K562 (cell line): Measurements from ENCODE around the gene PRKAA1. TPM values are rescaled to one million over a fixed set of nuclear protein-coding genes. Genes with fewer than 3 reads are reported as not detected.
"Not testable (repeated sequence)": the region's sequence is repeated elsewhere in the genome, so short reads cannot be mapped to it uniquely, and the experiment has no call there.

Experiments
- ATAC-seq: fragments of 200-7000 bp; cut with Tn5 transposase; 3 replicates; pipeline ENCODE4 v1.9.1; 2020; ENCODE audit warnings: moderate library complexity
- BruUV-seq: library from RNA; stranded (reverse); fragments of 400-500 nt; replicated peaks from 2 replicates; lab custom pipeline; 2021; lab: Mats Ljungman, UMichigan
- CTCF ChIA-PET: fragments of 300-600 bp; formaldehyde crosslinking; extraction: SDS; loops from one replicate; lab custom pipeline; 2021; ENCODE audit warnings: low intra/inter-chr PET ratio; lab: Yijun Ruan, JAX
- POLR2A ChIA-PET: fragments of 300-600, 350-650 bp; sonication (Branson Sonifier 250); formaldehyde crosslinking; extraction: SDS; loops from one replicate; lab custom pipeline; 2021; ENCODE audit warnings: antibody characterized with exemption, inconsistent platforms; lab: Yijun Ruan, JAX
- DNase-seq, 4 experiments: peaks; one replicate each; pipeline versions ENCODE4 v3.0.0 to v3.0.0-alpha.2; 2011 to 2018; ENCODE audit warnings: low spot score in 3 of 4, mixed read lengths in 3 of 4; ENCODE audit errors: extremely low read depth in 1 of 4
- FAIRE-seq: peaks from 2 replicates; lab custom pipeline; 2011; peaks lifted over from hg19 to GRCh38; lab: Jason Lieb, UNC
- H2AFZ ChIP-seq: 2 replicates; pipeline ENCODE4 v1.6.0; 2011; ENCODE audit warnings: low read depth, low read length, control low read depth, inconsistent platforms
- H3K27ac ChIP-seq: fragments of 200-600 bp; 3 replicates; pipeline ENCODE4 v1.8.0; 2011; ENCODE audit warnings: low read depth, mild to moderate bottlenecking, control low read depth, inconsistent platforms, low read length, moderate library complexity, mixed read lengths; ENCODE audit errors: extremely low read depth
- H3K27me3 ChIP-seq, 2 experiments: fragments of 300-600 bp in 1 of 2; 2 replicates in 1 of 2; 3 replicates in 1 of 2; pipeline versions ENCODE4 v1.6.0 to v1.8.0; 2011; ENCODE audit warnings: inconsistent platforms in 2 of 2, low read length in 2 of 2, mild to moderate bottlenecking in 1 of 2, mixed read lengths in 1 of 2, moderate library complexity in 1 of 2; ENCODE audit not compliant: control insufficient read depth in 2 of 2, insufficient read depth in 2 of 2
- H3K36me3 ChIP-seq: fragments of 300-600 bp; 3 replicates; pipeline ENCODE4 v1.8.0; 2011; ENCODE audit warnings: mild to moderate bottlenecking, low read length, inconsistent platforms; ENCODE audit not compliant: control insufficient read depth, insufficient read depth
- H3K4me1 ChIP-seq, 2 experiments: fragments of 200-600 bp in 1 of 2; replicated peaks in 1 of 2; 2 replicates in 1 of 2; 3 replicates in 1 of 2; pipeline versions ENCODE4 v1.5.1 to v1.8.0; 2011; ENCODE audit warnings: inconsistent platforms in 2 of 2, low read length in 2 of 2, mild to moderate bottlenecking in 1 of 2, mixed read lengths in 1 of 2, moderate library complexity in 1 of 2; ENCODE audit not compliant: control insufficient read depth in 2 of 2, insufficient read depth in 2 of 2
- H3K4me2 ChIP-seq: 2 replicates; pipeline ENCODE4 v1.6.1; 2011; ENCODE audit warnings: low read length, control low read depth, inconsistent platforms, mixed read lengths; ENCODE audit not compliant: insufficient read depth
- H3K4me3 ChIP-seq: fragments of 200-600 bp; sonication (generic), shearing (Covaris generic); 2 replicates; pipeline ENCODE4 v1.5.1; 2016; ENCODE audit warnings: control low read depth, inconsistent platforms
- H3K79me2 ChIP-seq: fragments of 200-600 bp; 3 replicates; pipeline ENCODE4 v1.8.0; 2011; ENCODE audit warnings: low read length, inconsistent platforms; ENCODE audit not compliant: control insufficient read depth, insufficient read depth
- H3K9ac ChIP-seq, 2 experiments: 2 replicates each; pipeline versions ENCODE4 v1.6.0 to v1.6.1; 2011; ENCODE audit warnings: low read depth in 2 of 2, low read length in 2 of 2, control low read depth in 1 of 2, inconsistent platforms in 1 of 2, mild to moderate bottlenecking in 1 of 2, mixed read lengths in 1 of 2; ENCODE audit not compliant: insufficient read depth in 1 of 2
- H3K9me1 ChIP-seq: one replicate; pipeline ENCODE4 v1.6.0; 2011; ENCODE audit warnings: inconsistent platforms, mild to moderate bottlenecking, low read length, moderate library complexity; ENCODE audit not compliant: control insufficient read depth, insufficient read depth
- H3K9me3 ChIP-seq: replicated peaks from 2 replicates; pipeline ENCODE4 v1.5.1; 2011; ENCODE audit warnings: low read depth, low read length, inconsistent platforms; ENCODE audit not compliant: control insufficient read depth, insufficient read depth
- H4K20me1 ChIP-seq: replicated peaks from 2 replicates; pipeline ENCODE4 v1.6.1; 2011; ENCODE audit warnings: low read length, inconsistent platforms, mixed read lengths; ENCODE audit not compliant: control insufficient read depth, insufficient read depth
- FUS ChIP-seq: fragments of 200-400 bp; formaldehyde crosslinking; optimal IDR thresholded peaks from 2 replicates; pipeline ENCODE3; 2017; ENCODE audit warnings: low read depth, low read length
- IFI16 ChIP-seq: fragments of 250-450 bp; sonication (Bioruptor Pico); IDR thresholded peaks from 2 replicates; pipeline ENCODE4 v2.1.2; 2022; ENCODE audit warnings: mild to moderate bottlenecking, inconsistent platforms
- RBM25 ChIP-seq: fragments of 200-400 bp; formaldehyde crosslinking; IDR thresholded peaks from 2 replicates; pipeline ENCODE4 v1.6.1; 2018; ENCODE audit warnings: low read length, low read depth, moderate library complexity; ENCODE audit not compliant: severe bottlenecking
- WGBS: fragments of 100-300 bp; shearing (Covaris generic); methylation state at CpG from one replicate; pipeline ENCODE4 v1.1.6; 2016; ENCODE audit warnings: low coverage, mixed read lengths; ENCODE audit not compliant: insufficient coverage; ENCODE audit errors: missing lambda C conversion rate; 5-methylcytosine and 5-hydroxymethylcytosine counted together
- in situ Hi-C: fragments of 300-500 bp; cut with MboI; formaldehyde crosslinking; loops from 4 replicates; pipeline ENCODE4 v1.15.0; 2018; ENCODE audit warnings: inconsistent platforms, mixed read lengths
- intact Hi-C: fragments of 100-400 bp; cut with micrococcal nuclease; formaldehyde crosslinking; loops from 2 replicates; pipeline ENCODE4 v1.14.2; 2022
- polyA plus RNA-seq, 8 experiments: library from polyadenylated mRNA; depleted of rRNA in 4 of 8; stranded (reverse) in 5 of 8; unstranded in 3 of 8; fragments of >200 nt; fragmentation: Nextera tagmentation in 2 of 8; fragmentation: Illumina TruSeq in 1 of 8; extraction: Ambion mirVana in 2 of 8; extraction: Trizol in 1 of 8; gene quantifications; 2 replicates each; pipeline versions ENCODE4 v1.2.1 to v1.2.3, GENCODE V29; 2011 to 2014; ENCODE audit warnings: inconsistent platforms in 1 of 8, missing spikeins in 1 of 8
- total RNA-seq, 7 experiments: library from RNA; depleted of rRNA in 6 of 7; stranded (reverse); fragments of >200 nt in 6 of 7; fragmentation: Illumina TruSeq in 2 of 7; extraction: Trizol in 2 of 7; gene quantifications; 2 replicates each; pipeline versions ENCODE4 v1.2.1 to v1.2.3, GENCODE V29; 2011 to 2021; ENCODE audit warnings: low replicate concordance in 1 of 7

Gene PRKAA1
- total and polyA plus RNA-seq, 9 of the 15 experiments (the other 6 are each of a cell fraction or from before 2014, with no cell fraction given) = 24.5 to 84.0 (median 51.4) TPM

GRCh38 chr5:40787986-40788385, 10.2 kb downstream of the PRKAA1 start:
- ChIA-PET POLR2A (interaction anchor here (0.6 to 1.2 kb wide), 4 partner anchors 12 to 47 kb away, joined by 3 to 5 read pairs (median 4); partner anchors contain the start of gene RPL37), CTCF (interaction anchor here (0.8 kb wide), 1 partner anchor 33 kb away, joined by 3 read pairs; no protein-coding TSS in a partner anchor)
- BruUV-seq = no TSS peak
- H2AFZ ChIP-seq = no peak overlapping the region
- no peak for DNase-seq
- TF ChIP-seq FUS (no peak), IFI16 (no peak), RBM25 (peak; percentile 82)
- H3K4me3 ChIP-seq = no peak overlapping the region
- peaks cover 21% of the 10 kb centered on the region; the same call in 2 of the 3 replicates for H3K36me3 ChIP-seq
- no peaks in the 10 kb centered on the region for H3K9me1 ChIP-seq
- ATAC-seq = no peak
- H3K27me3 ChIP-seq = no peaks in the 10 kb centered on the region; a peak in 1 of 5 replicates
- H4K20me1 ChIP-seq = peaks cover 14% of the 10 kb centered on the region; the same call in 1 of the 2 replicates
- WGBS = 83% methylated on average over 1 of the region's 1 CpG
- intact Hi-C loops = no loop called here
- no peaks in the 10 kb centered on the region for H3K9me3 ChIP-seq
- peaks cover 11 to 14% of the 10 kb centered on the region in 2 experiments; a peak in 4 of 5 replicates for H3K4me1 ChIP-seq
- H3K9ac ChIP-seq = no peak overlapping the region
- peaks cover 99% of the 10 kb centered on the region for H3K79me2 ChIP-seq
- in situ Hi-C loops = no loop called here
- no peak for FAIRE-seq
- H3K27ac ChIP-seq = no peak overlapping the region
- H3K4me2 ChIP-seq = no peak overlapping the region

GRCh38 chr5:40786664-40787063, 11.5 kb downstream of the PRKAA1 start:
- H3K27me3 ChIP-seq, ATAC-seq, intact Hi-C loops, H3K9ac ChIP-seq, in situ Hi-C loops, H3K4me3 ChIP-seq, H2AFZ ChIP-seq, H3K4me1 ChIP-seq, CTCF ChIA-PET, FAIRE-seq, H3K9me3 ChIP-seq, H3K9me1 ChIP-seq, H3K4me2 ChIP-seq, BruUV-seq, DNase-seq, H3K27ac ChIP-seq: not testable (repeated sequence)
- H3K79me2 ChIP-seq = peaks cover 99% of the 10 kb centered on the region
- POLR2A ChIA-PET = interaction anchor here (0.7 to 1.4 kb wide), 5 partner anchors 10 to 39 kb away, joined by 3 to 8 read pairs (median 3); partner anchors contain the start of gene PRKAA1
- WGBS = 100% methylated on average over 3 of the region's 3 CpGs
- peaks cover 19% of the 10 kb centered on the region for H4K20me1 ChIP-seq
- H3K36me3 ChIP-seq = peaks cover 21% of the 10 kb centered on the region; the same call in 2 of the 3 replicates
